Breast epithelium (tissue), 3 donors: ENCODE results near the gene CEP170.
"Not testable (repeated sequence)": the region's sequence is repeated elsewhere in the genome, so short reads cannot be mapped to it uniquely, and the experiment has no call there.

ENCODE experiments used
- POLR2AphosphoS5 ChIP-seq, 3 donors: sonication (generic); formaldehyde crosslinking; IDR thresholded peaks; one replicate each; pipeline ENCODE4 v1.6.1; 2017; ENCODE audit warnings: antibody characterized with exemption in 3 of 3
- TF ChIP-seq, protein P1 (sequence below), 3 donors: fragments of 450-650 bp; IDR thresholded peaks; one replicate each; pipeline ENCODE4 v1.5.1; 2016 to 2017; ENCODE audit warnings: antibody characterized with exemption in 3 of 3, mild to moderate bottlenecking in 3 of 3, moderate library complexity in 3 of 3

DNA sequence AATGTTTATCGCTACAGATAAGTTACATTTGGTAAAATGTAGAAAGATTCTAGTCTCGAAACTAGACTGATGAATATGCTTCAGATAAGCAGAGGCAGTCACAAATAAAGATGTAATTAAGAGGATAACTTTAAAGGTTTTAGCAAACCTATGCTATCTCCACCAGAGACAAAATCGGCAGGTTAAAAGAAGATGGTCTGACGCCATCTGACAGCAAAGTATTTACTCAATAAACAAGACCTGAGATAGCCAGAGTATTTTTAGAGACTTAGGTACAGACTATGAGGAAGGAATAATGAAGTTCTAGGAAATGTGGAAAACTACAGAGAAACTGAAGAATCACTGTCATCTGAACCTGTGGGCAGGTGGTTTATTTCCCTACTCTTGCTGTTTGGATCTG lies 106.0 kb downstream of the CEP170 start:
- not testable (repeated sequence) for TF ChIP-seq POLR2AphosphoS5 (IDR thresholded peaks at IDR 0.05)
- TF ChIP-seq, protein P1, sequence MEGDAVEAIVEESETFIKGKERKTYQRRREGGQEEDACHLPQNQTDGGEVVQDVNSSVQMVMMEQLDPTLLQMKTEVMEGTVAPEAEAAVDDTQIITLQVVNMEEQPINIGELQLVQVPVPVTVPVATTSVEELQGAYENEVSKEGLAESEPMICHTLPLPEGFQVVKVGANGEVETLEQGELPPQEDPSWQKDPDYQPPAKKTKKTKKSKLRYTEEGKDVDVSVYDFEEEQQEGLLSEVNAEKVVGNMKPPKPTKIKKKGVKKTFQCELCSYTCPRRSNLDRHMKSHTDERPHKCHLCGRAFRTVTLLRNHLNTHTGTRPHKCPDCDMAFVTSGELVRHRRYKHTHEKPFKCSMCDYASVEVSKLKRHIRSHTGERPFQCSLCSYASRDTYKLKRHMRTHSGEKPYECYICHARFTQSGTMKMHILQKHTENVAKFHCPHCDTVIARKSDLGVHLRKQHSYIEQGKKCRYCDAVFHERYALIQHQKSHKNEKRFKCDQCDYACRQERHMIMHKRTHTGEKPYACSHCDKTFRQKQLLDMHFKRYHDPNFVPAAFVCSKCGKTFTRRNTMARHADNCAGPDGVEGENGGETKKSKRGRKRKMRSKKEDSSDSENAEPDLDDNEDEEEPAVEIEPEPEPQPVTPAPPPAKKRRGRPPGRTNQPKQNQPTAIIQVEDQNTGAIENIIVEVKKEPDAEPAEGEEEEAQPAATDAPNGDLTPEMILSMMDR (IDR thresholded peaks at IDR 0.05): not testable (repeated sequence)
